AG20443 (cell line): ENCODE measurements around the gene GINS3.

ENCODE experiments used
- DNase-seq: peaks from one replicate; pipeline ENCODE4 v3.0.0; 2012; ENCODE audit warnings: low spot score, mixed read lengths

GINS3 gene

GRCh38 chr16:58425756-58426494, 33.7 kb downstream of the GINS3 start:
- DNase-seq = no peak

- no peak for DNase-seq
Measured at GRCh38 chr16:58426966-58427365, 34.7 kb downstream of the GINS3 start.

- DNase-seq = no peak
Measured at GRCh38 chr16:58428621-58429542, 36.6 kb downstream of the GINS3 start.

- no peak for DNase-seq
Measured at GRCh38 chr16:58430718-58431117, 38.4 kb downstream of the GINS3 start.

- DNase-seq = no peak
Measured at GRCh38 chr16:58433569-58433951, 41.3 kb downstream of the GINS3 start.

- no peak for DNase-seq
Measured at GRCh38 chr16:58435779-58436178, 43.5 kb downstream of the GINS3 start.

- DNase-seq = no peak
Measured at GRCh38 chr16:58440131-58440530, 47.9 kb downstream of the GINS3 start.

- no peak for DNase-seq
Measured at GRCh38 chr16:58442547-58442946, 50.3 kb downstream of the GINS3 start.

- DNase-seq = no peak
Measured at GRCh38 chr16:58443783-58444182, 51.5 kb downstream of the GINS3 start.

GRCh38 chr16:58444265-58444664, 52.0 kb downstream of the GINS3 start:
- no peak for DNase-seq

- no peak for DNase-seq
Measured at GRCh38 chr16:58448890-58449289, 56.6 kb downstream of the GINS3 start.

GRCh38 chr16:58449306-58449705, 57.0 kb downstream of the GINS3 start:
- no peak for DNase-seq

GRCh38 chr16:58449768-58450167, 57.5 kb downstream of the GINS3 start:
- no peak for DNase-seq

GRCh38 chr16:58450590-58450989, 58.3 kb downstream of the GINS3 start:
- DNase-seq = no peak

GRCh38 chr16:58451265-58451689, 59.0 kb downstream of the GINS3 start:
- no peak for DNase-seq

- no peak for DNase-seq
Measured at GRCh38 chr16:58451945-58452401, 59.7 kb downstream of the GINS3 start.

GRCh38 chr16:58452640-58453039, 60.4 kb downstream of the GINS3 start:
- no peak for DNase-seq

- no peak for DNase-seq
Measured at GRCh38 chr16:58454178-58454577, 61.9 kb downstream of the GINS3 start.

GRCh38 chr16:58454856-58455255, 62.6 kb downstream of the GINS3 start:
- no peak for DNase-seq
